SK-N-SH (cell line): ENCODE results near the gene EZH1. TPM values are rescaled to one million over a fixed set of nuclear protein-coding genes. Genes with fewer than 3 reads are reported as not detected.

Experiments used
- CTCF ChIA-PET: fragments of 300-600, 350-600 bp; formaldehyde crosslinking; extraction: SDS; loops from one replicate; lab custom pipeline; 2021; lab: Yijun Ruan, JAX
- POLR2A ChIA-PET: fragments of 350-600 bp; sonication (Branson Sonifier 250); formaldehyde crosslinking; extraction: SDS; loops from one replicate; lab custom pipeline; 2020; ENCODE audit warnings: antibody characterized with exemption, inconsistent platforms; lab: Yijun Ruan, JAX
- DNase-seq: peaks from one replicate; pipeline ENCODE4 v3.0.0; 2012
- H2AFZ ChIP-seq: fragments of 200-600 bp; sonication (generic); 2 replicates; pipeline ENCODE4 v1.8.1; 2016; ENCODE audit warnings: antibody characterized with exemption, mild to moderate bottlenecking, low read depth
- H3F3A ChIP-seq: fragments of 200-600 bp; sonication (generic); replicated peaks from 2 replicates; pipeline ENCODE3; 2016; ENCODE audit warnings: antibody characterized with exemption, mild to moderate bottlenecking; ENCODE audit not compliant: insufficient read depth
- H3K27ac ChIP-seq, 2 experiments: fragments of 200-500 bp in 1 of 2; fragments of 200-600 bp in 1 of 2; sonication (Bioruptor generic) in 1 of 2; sonication (generic), shearing (Covaris generic) in 1 of 2; 2 replicates each; pipeline versions ENCODE4 v1.5.1 to v1.6.1; 2014 to 2016; ENCODE audit warnings: low read depth in 2 of 2, inconsistent platforms in 1 of 2, low read length in 1 of 2, mild to moderate bottlenecking in 1 of 2, mixed read lengths in 1 of 2
- H3K27me3 ChIP-seq: fragments of 200-600 bp; sonication (generic), shearing (Covaris generic); 2 replicates; pipeline ENCODE4 v1.6.1; 2016; ENCODE audit warnings: mixed run types; ENCODE audit not compliant: insufficient read depth
- H3K36me3 ChIP-seq, 2 experiments: fragments of 200-500 bp in 1 of 2; fragments of 200-600 bp in 1 of 2; sonication (Bioruptor generic) in 1 of 2; sonication (generic) in 1 of 2; replicated peaks in 1 of 2; 2 replicates each; pipeline versions ENCODE3 to v1.5.1; 2014 to 2016; ENCODE audit warnings: low read length in 1 of 2, mild to moderate bottlenecking in 1 of 2; ENCODE audit not compliant: insufficient read depth in 2 of 2, control insufficient read depth in 1 of 2
- H3K4me1 ChIP-seq, 2 experiments: fragments of 200-500 bp in 1 of 2; fragments of 200-600 bp in 1 of 2; sonication (Bioruptor generic) in 1 of 2; sonication (generic), shearing (Covaris generic) in 1 of 2; 2 replicates each; pipeline versions ENCODE4 v1.5.1 to v1.6.1; 2014 to 2016; ENCODE audit warnings: low read depth in 1 of 2, low read length in 1 of 2, mixed run types in 1 of 2; ENCODE audit not compliant: insufficient read depth in 2 of 2, control insufficient read depth in 1 of 2
- H3K4me2 ChIP-seq: fragments of 200-600 bp; sonication (generic), shearing (Covaris generic); 2 replicates; pipeline ENCODE4 v1.6.1; 2017; ENCODE audit warnings: mixed run types
- H3K4me3 ChIP-seq, 2 experiments: fragments of 200-500 bp in 1 of 2; fragments of 200-600 bp in 1 of 2; sonication (Bioruptor generic) in 1 of 2; sonication (generic), shearing (Covaris generic) in 1 of 2; 2 replicates each; pipeline versions ENCODE4 v1.5.1 to v1.8.1; 2014 to 2016; ENCODE audit warnings: low read depth in 2 of 2, inconsistent platforms in 1 of 2, low read length in 1 of 2, mild to moderate bottlenecking in 1 of 2, mixed read lengths in 1 of 2, moderate library complexity in 1 of 2
- H3K79me2 ChIP-seq: fragments of 200-600 bp; sonication (generic); 2 replicates; pipeline ENCODE4 v1.8.1; 2017; ENCODE audit warnings: mild to moderate bottlenecking; ENCODE audit not compliant: insufficient read depth
- H3K9ac ChIP-seq: fragments of 200-600 bp; sonication (generic); 2 replicates; pipeline ENCODE4 v1.6.1; 2017; ENCODE audit warnings: mixed run types
- H3K9me2 ChIP-seq: fragments of 200-600 bp; sonication (generic); 2 replicates; pipeline ENCODE4 v1.6.1; 2017; ENCODE audit warnings: mixed run types
- H3K9me3 ChIP-seq: fragments of 200-600 bp; sonication (generic); 2 replicates; pipeline ENCODE4 v1.6.1; 2017; ENCODE audit warnings: mixed run types, mild to moderate bottlenecking, moderate library complexity
- H4K20me1 ChIP-seq: fragments of 200-600 bp; sonication (generic); 2 replicates; pipeline ENCODE4 v1.6.1; 2017; ENCODE audit warnings: mild to moderate bottlenecking, mixed run types; ENCODE audit not compliant: insufficient read depth
- ELF1 ChIP-seq: IDR thresholded peaks from 2 replicates; pipeline ENCODE4 v1.4.0; 2012
- EZH2phosphoT487 ChIP-seq: fragments of 200-600 bp; sonication (generic); IDR thresholded peaks from 2 replicates; pipeline ENCODE4 v1.6.1; 2017; ENCODE audit warnings: low read depth, mixed run types, mild to moderate bottlenecking, antibody characterized with exemption, moderate library complexity, borderline replicate concordance
- FOSL2 ChIP-seq: IDR thresholded peaks from 2 replicates; pipeline ENCODE4 v1.4.0; 2012; ENCODE audit warnings: low read depth, mild to moderate bottlenecking, moderate library complexity, borderline replicate concordance
- MXI1 ChIP-seq: IDR thresholded peaks from 2 replicates; pipeline ENCODE4 v1.6.1; 2012; ENCODE audit warnings: mild to moderate bottlenecking, low read depth, low read length, improper control_type of control experiment
- NFIC ChIP-seq: IDR thresholded peaks from 2 replicates; pipeline ENCODE4 v1.4.0; 2012; ENCODE audit warnings: borderline replicate concordance
- NRF1 ChIP-seq: IDR thresholded peaks from 2 replicates; pipeline ENCODE4 v1.6.1; 2012; ENCODE audit warnings: low read depth, mild to moderate bottlenecking, low read length
- RAD21 ChIP-seq: IDR thresholded peaks from 2 replicates; pipeline ENCODE4 v1.6.1; 2012; ENCODE audit warnings: mild to moderate bottlenecking, low read length
- REST ChIP-seq: IDR thresholded peaks from 2 replicates; pipeline ENCODE4 v1.6.1; 2012; ENCODE audit warnings: mild to moderate bottlenecking, low read depth, low read length, moderate library complexity
- RXRA ChIP-seq: IDR thresholded peaks from 2 replicates; pipeline ENCODE4 v1.4.0; 2012; ENCODE audit warnings: low read depth, mild to moderate bottlenecking, borderline replicate concordance
- SIN3A ChIP-seq: IDR thresholded peaks from 2 replicates; pipeline ENCODE4 v1.6.1; 2012; ENCODE audit warnings: low read depth, mild to moderate bottlenecking, low read length, moderate library complexity, borderline replicate concordance
- SMC3 ChIP-seq: IDR thresholded peaks from 2 replicates; pipeline ENCODE4 v1.6.1; 2012; ENCODE audit warnings: low read depth, low read length, improper control_type of control experiment
- YY1 ChIP-seq: IDR thresholded peaks from 2 replicates; pipeline ENCODE4 v1.4.0; 2012; ENCODE audit warnings: low read depth, mild to moderate bottlenecking
- WGBS: methylation state at CpG from one replicate; pipeline ENCODE4 v1.1.6; 2017; ENCODE audit warnings: low lambda C conversion rate; 5-methylcytosine and 5-hydroxymethylcytosine counted together
- polyA plus RNA-seq, 3 experiments: library from polyadenylated mRNA; depleted of rRNA; stranded (reverse); fragments of >200 nt; gene quantifications; 2 replicates each; pipeline ENCODE4 v1.2.3, GENCODE V29; 2012

Gene EZH1
- polyA plus RNA-seq, 1 of the 3 experiments (the other 2 are of a cell fraction), result 28.6 TPM

DNA sequence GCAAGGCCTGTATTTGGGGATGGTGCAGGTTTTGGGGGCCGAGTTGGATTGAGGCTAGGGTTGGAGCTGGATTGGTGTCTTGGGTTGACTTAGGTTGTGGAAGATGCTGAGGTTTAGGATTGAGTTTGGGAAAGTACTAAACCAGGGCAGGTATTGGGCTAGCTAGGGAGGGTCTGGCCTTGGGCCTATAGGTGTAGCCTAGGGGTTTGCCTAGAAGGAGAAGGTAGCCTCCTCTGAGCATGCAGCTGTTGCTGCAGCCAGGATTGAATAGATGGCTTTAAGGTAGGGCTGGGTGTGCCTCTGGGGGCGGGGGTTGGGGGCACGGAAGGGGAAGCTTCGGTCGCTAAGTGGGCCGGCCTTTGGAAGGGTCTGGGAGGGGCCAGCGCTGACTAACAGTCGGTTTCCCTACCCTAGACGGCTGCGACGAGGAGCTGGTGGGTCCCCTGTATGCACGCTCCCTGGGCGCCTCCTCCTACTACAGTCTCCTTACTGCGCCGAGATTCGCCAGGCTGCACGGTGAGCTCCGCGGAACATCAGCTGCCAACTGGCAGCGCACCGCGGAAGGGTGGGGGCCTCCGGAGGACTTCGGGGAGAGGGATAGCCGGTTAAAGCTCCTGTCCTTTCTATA is 61.3 kb downstream of the EZH1 start:
- H3K4me3 ChIP-seq, result peak overlapping the region; percentile 65 to 71
- peaks cover 1 to 21% of the 10 kb centered on the region in 2 experiments for H3K36me3 ChIP-seq
- peak overlapping the region; percentile 90 for H3K4me2 ChIP-seq
- no peak overlapping the region; the same call in 1 of the 2 replicates for H2AFZ ChIP-seq
- no peak for TF ChIP-seq EZH2phosphoT487
- TF ChIP-seq RXRA, result no peak
- no peak for TF ChIP-seq ELF1
- no peak for TF ChIP-seq SMC3
- TF ChIP-seq FOSL2, result no peak
- no peaks in the 10 kb centered on the region for H3K27me3 ChIP-seq
- H3F3A ChIP-seq, result peaks cover 26% of the 10 kb centered on the region
- no peaks in the 10 kb centered on the region for H3K9me3 ChIP-seq
- WGBS, result 93% methylated on average over 20 of the region's 25 CpGs
- H3K9me2 ChIP-seq, result no peaks in the 10 kb centered on the region
- POLR2A ChIA-PET, result interaction anchor here (1.1 to 2.6 kb wide), 4 partner anchors 7 to 105 kb away, joined by 3 to 16 read pairs (median 4); partner anchors contain the start of gene PSMC3IP
- H3K27ac ChIP-seq, result peak overlapping the region; percentile 56 to 92
- peaks cover 10 to 37% of the 10 kb centered on the region in 2 experiments for H3K4me1 ChIP-seq
- peak; percentile 23 for DNase-seq
- peaks cover 5% of the 10 kb centered on the region for H3K79me2 ChIP-seq
- H4K20me1 ChIP-seq, result no peaks in the 10 kb centered on the region
- peak overlapping the region; percentile 64 for H3K9ac ChIP-seq
- CTCF ChIA-PET, result interaction anchor here (0.6 to 4.2 kb wide), 7 partner anchors 17 to 314 kb away, joined by 3 to 47 read pairs (median 4); partner anchors contain the start of gene PSMC3IP

GRCh38 chr17:42682722-42683403 is 62.0 kb downstream of the EZH1 start:
- 3% methylated on average over 11 of the region's 34 CpGs for WGBS

More at GRCh38 chr17:42682722-42683403, 62.0 kb downstream of the EZH1 start:
- Histone ChIP-seq H3K4me3 (peak overlapping the region; percentile 65 to 71), H3K4me2 (peak overlapping the region; percentile 90), H3K27me3 (no peaks in the 10 kb centered on the region), H3K9ac (peak overlapping the region; percentile 64), H4K20me1 (no peaks in the 10 kb centered on the region), H3F3A (peaks cover 28% of the 10 kb centered on the region), H3K27ac (peak overlapping the region; percentile 56 to 92), H2AFZ (peak overlapping the region; percentile 87), H3K79me2 (peaks cover 5% of the 10 kb centered on the region), H3K9me2 (no peaks in the 10 kb centered on the region), H3K36me3 (peaks cover 0 to 20% of the 10 kb centered on the region in 2 experiments), H3K9me3 (no peaks in the 10 kb centered on the region), H3K4me1 (peaks cover 10 to 39% of the 10 kb centered on the region in 2 experiments)
- peak; percentile 85 for DNase-seq
- TF ChIP-seq MXI1 (0 out of 2 replicates have a peak, but pooled peaks have one; percentile 13), NFIC (peak; percentile 45), REST (0 out of 2 replicates have a peak, but pooled peaks have one; percentile 1), YY1 (0 out of 2 replicates have a peak, but pooled peaks have one; percentile 8), SIN3A (peak; percentile 25; the same call in 1 of the 2 replicates), RAD21 (no peak), NRF1 (no peak)
- ChIA-PET POLR2A (interaction anchor here (1.1 to 2.6 kb wide), 4 partner anchors 8 to 105 kb away, joined by 3 to 16 read pairs (median 4); partner anchors contain the start of gene PSMC3IP), CTCF (interaction anchor here (0.6 to 4.2 kb wide), 7 partner anchors 27 to 314 kb away, joined by 3 to 47 read pairs (median 4); partner anchors contain the start of gene PSMC3IP)
